ENCODE measurements around the gene PCNX2.

- TF ChIP-seq CTCF (IDR thresholded peaks at IDR 0.05) (no peak), POLR2A (IDR thresholded peaks at IDR 0.05) (no peak)
These were observed 289.4 kb downstream of the PCNX2 start for GRCh38 chr1:233006108-233006507.

Data from lower leg skin (tissue), 3 donors.